ENCODE data around the gene CNTNAP2. TPM values are rescaled to one million over a fixed set of nuclear protein-coding genes. Genes with fewer than 3 reads are reported as not detected.

The CNTNAP2 gene
- total and polyA plus RNA-seq, 7 experiments from 2014 or later = 0.02 to 0.48 (median 0.24) TPM; not detected in 2

DNA sequence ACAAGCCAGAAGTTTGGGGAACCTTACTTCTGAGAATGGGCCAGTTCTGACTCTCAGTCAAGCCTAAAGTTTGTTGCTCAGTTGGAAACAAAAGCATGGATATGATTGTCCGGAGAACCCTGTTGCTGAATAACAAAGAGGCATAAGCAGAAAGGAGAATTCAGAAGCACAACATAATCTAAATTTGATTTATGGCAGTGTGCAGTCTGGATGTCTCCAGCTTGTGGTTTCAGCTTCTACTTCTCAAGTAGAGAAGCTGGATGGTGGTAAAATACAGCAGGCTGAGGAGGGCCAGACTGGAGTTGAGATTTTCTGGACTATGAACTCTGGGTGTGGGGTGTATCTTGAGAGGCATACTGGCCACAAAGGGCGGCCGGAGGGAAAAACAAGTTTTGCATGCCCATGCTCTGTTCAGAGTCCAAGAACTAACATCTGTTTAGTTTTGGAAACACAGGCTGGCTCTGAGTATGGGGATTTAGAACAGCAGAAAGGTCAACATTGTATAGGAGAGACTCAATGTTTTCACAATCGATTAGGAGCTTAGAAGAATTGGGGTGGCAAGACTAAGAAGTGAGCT is 592.9 kb downstream of the CNTNAP2 start:
- no peak for ATAC-seq
- Histone ChIP-seq H3K4me1 (ENCODE audit: control insufficient read depth in 2 of 2, insufficient read depth in 2 of 2, low read length in 2 of 2) (no peaks in the 10 kb centered on the region), H3K4me3 (ENCODE audit: low read length) (no peak overlapping the region), H3K9me3 (ENCODE audit: control insufficient read depth in 2 of 3, low read length in 3 of 3) (no peaks in the 10 kb centered on the region), H3K27me3 (ENCODE audit: control insufficient read depth in 2 of 2, insufficient read depth in 2 of 2, low read length in 2 of 2) (no peaks in the 10 kb centered on the region), H3K27ac (ENCODE audit: low read depth, low read length) (no peak overlapping the region), H3K36me3 (ENCODE audit: control insufficient read depth in 2 of 3, insufficient read depth in 3 of 3, low read length in 3 of 3) (no peaks in the 10 kb centered on the region)
- DNase-seq = no peak
- ChIA-PET CTCF (no interaction called here), POLR2A (no interaction called here)
- intact Hi-C loops (cut with micrococcal nuclease) = no loop called here
- peaks cover 0 to 12% (median 3%) of the 10 kb centered on the region in 11 donors for H3K9me3 Mint-ChIP-seq
- no peaks in the 10 kb centered on the region for H3K27me3 Mint-ChIP-seq
- no peaks in the 10 kb centered on the region for H3K36me3 Mint-ChIP-seq
- H3K4me3 Mint-ChIP-seq = no peak overlapping the region
- H3K4me1 Mint-ChIP-seq = no peaks in the 10 kb centered on the region
- H3K27ac Mint-ChIP-seq = no peak overlapping the region

DNA sequence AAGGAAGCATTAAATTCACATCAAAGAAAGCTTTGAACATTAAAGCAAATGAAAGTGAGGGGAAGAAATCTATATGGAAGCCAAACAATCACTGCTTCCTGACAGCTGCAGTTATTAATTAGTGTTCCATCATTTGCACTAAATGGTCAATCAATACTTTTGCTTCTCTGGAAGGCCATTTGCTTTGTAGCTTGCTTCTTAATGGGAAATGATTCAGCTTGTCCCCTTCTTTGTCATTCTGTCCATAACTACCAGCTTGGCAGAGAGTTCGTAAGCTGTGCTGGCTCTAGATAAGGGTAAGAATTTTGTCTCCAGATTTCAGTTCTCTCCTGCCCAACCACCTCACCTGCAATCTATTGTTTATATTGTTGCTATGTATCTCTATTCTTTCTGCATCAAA is 596.6 kb downstream of the CNTNAP2 start:
- H3K9me3 ChIP-seq (ENCODE audit: control insufficient read depth in 2 of 3, low read length in 3 of 3) = no peaks in the 10 kb centered on the region
- ChIA-PET POLR2A (no interaction called here), CTCF (no interaction called here)
- no peaks in the 10 kb centered on the region for H3K36me3 Mint-ChIP-seq
- no peaks in the 10 kb centered on the region for H3K27me3 ChIP-seq (ENCODE audit: control insufficient read depth in 2 of 2, insufficient read depth in 2 of 2, low read length in 2 of 2)
- no peak overlapping the region for H3K27ac Mint-ChIP-seq
- H3K9me3 Mint-ChIP-seq = peaks cover 0 to 10% (median 3%) of the 10 kb centered on the region in 11 donors
- H3K27me3 Mint-ChIP-seq = no peaks in the 10 kb centered on the region
- intact Hi-C loops (cut with micrococcal nuclease) = no loop called here
- no peak overlapping the region for H3K4me3 ChIP-seq (ENCODE audit: low read length)
- ATAC-seq (no peak), DNase-seq (no peak)
- H3K4me3 Mint-ChIP-seq = no peak overlapping the region
- no peaks in the 10 kb centered on the region for H3K4me1 ChIP-seq (ENCODE audit: control insufficient read depth in 2 of 2, insufficient read depth in 2 of 2, low read length in 2 of 2)
- no peaks in the 10 kb centered on the region for H3K4me1 Mint-ChIP-seq
- no peak overlapping the region for H3K27ac ChIP-seq (ENCODE audit: low read depth, low read length)
- no peaks in the 10 kb centered on the region for H3K36me3 ChIP-seq (ENCODE audit: control insufficient read depth in 2 of 3, insufficient read depth in 3 of 3, low read length in 3 of 3)

GRCh38 chr7:146713934-146714333 is 597.3 kb downstream of the CNTNAP2 start:
- H3K4me3 Mint-ChIP-seq = no peak overlapping the region
- no peaks in the 10 kb centered on the region for H3K9me3 ChIP-seq (ENCODE audit: control insufficient read depth in 2 of 3, low read length in 3 of 3)
- H3K36me3 ChIP-seq (ENCODE audit: control insufficient read depth in 2 of 3, insufficient read depth in 3 of 3, low read length in 3 of 3) = no peaks in the 10 kb centered on the region
- H3K9me3 Mint-ChIP-seq = peaks cover 0 to 10% (median 3%) of the 10 kb centered on the region in 11 donors
- ChIA-PET POLR2A (no interaction called here), CTCF (no interaction called here)
- no peaks in the 10 kb centered on the region for H3K4me1 ChIP-seq (ENCODE audit: control insufficient read depth in 2 of 2, insufficient read depth in 2 of 2, low read length in 2 of 2)
- no peak overlapping the region for H3K27ac Mint-ChIP-seq
- H3K27me3 Mint-ChIP-seq = no peaks in the 10 kb centered on the region
- no peak for DNase-seq
- H3K27ac ChIP-seq (ENCODE audit: low read depth, low read length) = no peak overlapping the region
- ATAC-seq = no peak
- no peaks in the 10 kb centered on the region for H3K4me1 Mint-ChIP-seq
- H3K4me3 ChIP-seq (ENCODE audit: low read length) = no peak overlapping the region
- H3K27me3 ChIP-seq (ENCODE audit: control insufficient read depth in 2 of 2, insufficient read depth in 2 of 2, low read length in 2 of 2) = no peaks in the 10 kb centered on the region
- intact Hi-C loops (cut with micrococcal nuclease) = no loop called here
- no peaks in the 10 kb centered on the region for H3K36me3 Mint-ChIP-seq

- H3K27me3 ChIP-seq (ENCODE audit: control insufficient read depth in 2 of 2, insufficient read depth in 2 of 2, low read length in 2 of 2) = no peaks in the 10 kb centered on the region
- H3K4me3 ChIP-seq (ENCODE audit: low read length) = no peak overlapping the region
- H3K4me3 Mint-ChIP-seq = no peak overlapping the region
- H3K9me3 Mint-ChIP-seq = peaks cover 0 to 6% (median 0%) of the 10 kb centered on the region in 11 donors
- no peaks in the 10 kb centered on the region for H3K9me3 ChIP-seq (ENCODE audit: control insufficient read depth in 2 of 3, low read length in 3 of 3)
- no peaks in the 10 kb centered on the region for H3K4me1 Mint-ChIP-seq
- no peaks in the 10 kb centered on the region for H3K4me1 ChIP-seq (ENCODE audit: control insufficient read depth in 2 of 2, insufficient read depth in 2 of 2, low read length in 2 of 2)
- no peaks in the 10 kb centered on the region for H3K36me3 Mint-ChIP-seq
- ATAC-seq (no peak), DNase-seq (no peak)
- H3K36me3 ChIP-seq (ENCODE audit: control insufficient read depth in 2 of 3, insufficient read depth in 3 of 3, low read length in 3 of 3) = no peaks in the 10 kb centered on the region
- H3K27me3 Mint-ChIP-seq = no peaks in the 10 kb centered on the region
- ChIA-PET POLR2A (no interaction called here), CTCF (no interaction called here)
- no peak overlapping the region for H3K27ac Mint-ChIP-seq
- intact Hi-C loops (cut with micrococcal nuclease) = no loop called here
- no peak overlapping the region for H3K27ac ChIP-seq (ENCODE audit: low read depth, low read length)
Observed at GRCh38 chr7:146720195-146720594, 603.6 kb downstream of the CNTNAP2 start.

DNA sequence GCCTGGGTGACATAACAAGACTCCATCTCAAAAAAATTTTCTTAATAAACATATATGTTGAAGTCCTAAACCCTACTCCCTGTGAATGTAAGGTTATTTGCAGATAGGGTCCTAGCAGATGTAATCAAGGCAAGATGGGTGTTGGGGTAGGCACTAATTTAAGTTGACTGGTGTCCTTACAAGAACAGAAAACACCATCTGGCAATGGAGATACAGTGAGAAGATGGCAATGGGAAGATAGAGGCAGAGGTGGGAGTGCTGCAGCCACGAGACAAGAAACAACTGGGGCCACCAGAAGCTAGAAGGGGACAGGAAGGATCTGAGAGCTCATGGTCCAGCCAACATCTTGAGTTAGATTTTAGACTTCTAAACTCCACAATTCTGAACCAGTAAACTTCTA is 606.4 kb downstream of the CNTNAP2 start:
- ChIA-PET POLR2A (no interaction called here), CTCF (no interaction called here)
- H3K27me3 Mint-ChIP-seq = no peaks in the 10 kb centered on the region
- H3K36me3 Mint-ChIP-seq = no peaks in the 10 kb centered on the region
- H3K27ac ChIP-seq (ENCODE audit: low read depth, low read length) = no peak overlapping the region
- no peaks in the 10 kb centered on the region for H3K4me1 ChIP-seq (ENCODE audit: control insufficient read depth in 2 of 2, insufficient read depth in 2 of 2, low read length in 2 of 2)
- H3K36me3 ChIP-seq (ENCODE audit: control insufficient read depth in 2 of 3, insufficient read depth in 3 of 3, low read length in 3 of 3) = no peaks in the 10 kb centered on the region
- DNase-seq (no peak), ATAC-seq (no peak)
- no peaks in the 10 kb centered on the region for H3K9me3 ChIP-seq (ENCODE audit: control insufficient read depth in 2 of 3, low read length in 3 of 3)
- no peaks in the 10 kb centered on the region for H3K27me3 ChIP-seq (ENCODE audit: control insufficient read depth in 2 of 2, insufficient read depth in 2 of 2, low read length in 2 of 2)
- H3K27ac Mint-ChIP-seq = no peak overlapping the region
- H3K4me1 Mint-ChIP-seq = no peaks in the 10 kb centered on the region
- H3K9me3 Mint-ChIP-seq = peaks cover 0 to 7% (median 3%) of the 10 kb centered on the region in 11 donors
- intact Hi-C loops (cut with micrococcal nuclease) = no loop called here
- no peak overlapping the region for H3K4me3 Mint-ChIP-seq
- no peak overlapping the region for H3K4me3 ChIP-seq (ENCODE audit: low read length)

DNA sequence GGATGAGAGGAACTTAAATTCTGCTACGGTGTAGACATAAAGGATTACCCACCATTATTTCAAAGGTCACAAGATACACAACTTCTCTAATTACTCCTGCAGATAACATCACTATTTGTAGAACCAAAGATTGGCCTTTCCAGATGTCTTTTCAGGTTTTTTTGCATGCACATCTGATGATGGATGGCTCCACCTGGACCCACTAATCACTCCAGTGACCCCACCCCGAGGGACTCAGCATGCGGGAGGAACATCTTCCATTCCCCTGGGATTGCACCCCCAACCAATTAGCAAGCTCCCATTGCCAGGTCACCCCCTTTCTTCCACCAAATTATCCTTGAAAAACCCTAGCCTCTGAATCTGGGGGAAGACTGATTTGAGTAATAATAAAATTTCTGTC is 608.9 kb downstream of the CNTNAP2 start:
- ChIA-PET POLR2A (no interaction called here), CTCF (interaction anchor here (0.6 kb wide), 1 partner anchor 215 kb away, joined by 3 read pairs; no protein-coding TSS in a partner anchor)
- Mint-ChIP-seq H3K27me3 (no peaks in the 10 kb centered on the region), H3K27ac (no peak overlapping the region), H3K36me3 (no peaks in the 10 kb centered on the region), H3K4me1 (no peaks in the 10 kb centered on the region), H3K9me3 (peaks cover 0 to 7% (median 3%) of the 10 kb centered on the region in 11 donors), H3K4me3 (no peak overlapping the region)
- Histone ChIP-seq H3K9me3 (ENCODE audit: control insufficient read depth in 2 of 3, low read length in 3 of 3) (no peaks in the 10 kb centered on the region), H3K27me3 (ENCODE audit: control insufficient read depth in 2 of 2, insufficient read depth in 2 of 2, low read length in 2 of 2) (no peaks in the 10 kb centered on the region), H3K4me3 (ENCODE audit: low read length) (no peak overlapping the region), H3K36me3 (ENCODE audit: control insufficient read depth in 2 of 3, insufficient read depth in 3 of 3, low read length in 3 of 3) (no peaks in the 10 kb centered on the region), H3K4me1 (ENCODE audit: control insufficient read depth in 2 of 2, insufficient read depth in 2 of 2, low read length in 2 of 2) (no peaks in the 10 kb centered on the region), H3K27ac (ENCODE audit: low read depth, low read length) (no peak overlapping the region)
- intact Hi-C loops (cut with micrococcal nuclease) = no loop called here
- DNase-seq (no peak), ATAC-seq (no peak)

DNA sequence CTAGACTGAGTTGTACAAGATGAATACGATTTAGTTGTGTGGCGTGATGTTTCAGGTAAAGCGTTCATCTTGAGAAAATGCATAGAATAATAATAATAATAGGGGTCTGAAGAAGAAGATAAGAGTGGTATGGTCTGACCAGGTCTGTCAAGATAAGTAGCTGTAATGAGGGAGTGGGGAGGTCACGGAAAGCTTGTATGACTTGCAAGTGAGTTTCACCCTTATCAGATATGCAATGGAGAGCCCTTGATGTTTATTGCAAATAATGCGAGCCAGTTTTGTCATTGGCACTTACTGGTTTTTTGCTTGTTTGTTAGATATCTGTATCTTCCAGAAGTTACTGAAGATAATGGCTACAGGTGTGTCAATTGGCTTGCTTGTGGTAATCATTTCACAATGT is 611.5 kb downstream of the CNTNAP2 start:
- POLR2A ChIA-PET = no interaction called here
- Mint-ChIP-seq H3K4me1 (no peaks in the 10 kb centered on the region), H3K9me3 (peaks cover 0 to 7% (median 3%) of the 10 kb centered on the region in 11 donors), H3K4me3 (no peak overlapping the region), H3K27ac (no peak overlapping the region), H3K27me3 (no peaks in the 10 kb centered on the region), H3K36me3 (no peaks in the 10 kb centered on the region)
- Histone ChIP-seq H3K36me3 (ENCODE audit: control insufficient read depth in 2 of 3, insufficient read depth in 3 of 3, low read length in 3 of 3) (no peaks in the 10 kb centered on the region), H3K27me3 (ENCODE audit: control insufficient read depth in 2 of 2, insufficient read depth in 2 of 2, low read length in 2 of 2) (no peaks in the 10 kb centered on the region), H3K27ac (ENCODE audit: low read depth, low read length) (no peak overlapping the region), H3K9me3 (ENCODE audit: control insufficient read depth in 2 of 3, low read length in 3 of 3) (no peaks in the 10 kb centered on the region), H3K4me3 (ENCODE audit: low read length) (no peak overlapping the region), H3K4me1 (ENCODE audit: control insufficient read depth in 2 of 2, insufficient read depth in 2 of 2, low read length in 2 of 2) (no peaks in the 10 kb centered on the region)
- intact Hi-C loops (cut with micrococcal nuclease) = no loop called here
- DNase-seq (no peak), ATAC-seq (no peak)
- CTCF ChIA-PET = no interaction called here
